Measurements from ENCODE around the gene MAP3K3. TPM values are rescaled to one million over a fixed set of nuclear protein-coding genes. Genes with fewer than 3 reads are reported as not detected.

Gene MAP3K3
- total and polyA plus RNA-seq, 10 donors, result 12.2 to 125 (median 87.9) TPM

GRCh38 chr17:63697341-63698286 is 75.4 kb downstream of the MAP3K3 start:
- peak overlapping the region; percentile 80 to 99 (median 90) for H3K4me3 ChIP-seq
- H3K9me3 ChIP-seq, result no peaks in the 10 kb centered on the region
- peaks cover 47 to 93% (median 68%) of the 10 kb centered on the region in 6 donors for H3K4me1 ChIP-seq

DNA sequence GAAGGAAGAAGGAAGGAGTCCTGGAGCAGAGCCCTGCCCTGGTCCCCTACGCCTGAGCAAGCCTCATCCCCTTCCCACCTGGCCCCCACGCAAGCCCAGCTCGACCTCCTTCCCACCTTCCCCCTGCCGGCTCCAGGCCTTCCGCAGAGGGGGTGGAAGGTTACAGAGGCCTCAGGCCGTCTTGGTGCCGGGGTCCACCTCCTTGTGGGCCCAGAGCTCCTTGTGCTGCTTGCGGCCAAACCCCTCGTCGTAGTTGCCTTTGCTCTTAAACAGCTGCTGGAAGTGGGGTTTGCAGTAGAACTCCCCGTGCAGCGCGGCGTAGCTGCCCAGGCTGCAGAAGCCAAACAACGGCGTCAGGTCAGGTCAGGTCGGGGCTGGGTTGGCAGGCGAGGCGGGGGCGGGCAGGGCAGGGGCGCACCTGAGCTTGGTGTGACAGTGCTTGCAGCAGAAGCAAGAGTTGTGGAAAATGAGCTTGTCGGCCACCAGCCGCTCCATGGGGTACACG is 76.2 kb downstream of the MAP3K3 start:
- WGBS, 5 donors, result 11 to 42% (median 22%) methylated on average over 14 to 24 of the region's 24 CpGs
- peaks cover 3 to 63% (median 24%) of the 10 kb centered on the region in 6 donors for H3K36me3 ChIP-seq
- no peaks in the 10 kb centered on the region for H3K9me3 ChIP-seq
- peak; percentile 86 for DNase-seq
- H3K27me3 ChIP-seq (replicated peaks in 1 of 7), result no peaks in the 10 kb centered on the region
- peak overlapping the region; percentile 93 to 100 (median 98) for H3K27ac ChIP-seq
- H3K4me3 ChIP-seq, result peak overlapping the region; percentile 80 to 99 (median 90)
- TF ChIP-seq POLR2A (IDR thresholded peaks at IDR 0.05) (no peak), CTCF (IDR thresholded peaks at IDR 0.05 in 8 of 11, conservative IDR thresholded peaks at IDR 0.05 in 3 of 11) (no peak), POLR2AphosphoS5 (IDR thresholded peaks at IDR 0.05) (no peak)
- intact Hi-C loops (cut with DNase I; ENCODE audit: low total_unique reads), result loop anchor here (10.0 kb wide), 3 partner anchors 46 to 126 kb away; partner anchors contain the start of genes FTSJ3, MAP3K3, PSMC5 and STRADA
- H3K4me1 ChIP-seq, result peaks cover 51 to 93% (median 77%) of the 10 kb centered on the region in 6 donors

More at GRCh38 chr17:63697341-63698286, 75.4 kb downstream of the MAP3K3 start:
- peaks cover 3 to 63% (median 24%) of the 10 kb centered on the region in 6 donors for H3K36me3 ChIP-seq
- no peaks in the 10 kb centered on the region for H3K27me3 ChIP-seq (replicated peaks in 1 of 7)
- intact Hi-C loops (cut with DNase I; ENCODE audit: low total_unique reads), result loop anchor here (10.0 kb wide), 3 partner anchors 47 to 127 kb away; partner anchors contain the start of genes FTSJ3, MAP3K3, PSMC5 and STRADA
- TF ChIP-seq CTCF (IDR thresholded peaks at IDR 0.05 in 8 of 11, conservative IDR thresholded peaks at IDR 0.05 in 3 of 11) (peak; percentile 72 to 95 (median 87)), POLR2A (IDR thresholded peaks at IDR 0.05) (peak in 2 of 3 donors; percentile 22 to 28), POLR2AphosphoS5 (IDR thresholded peaks at IDR 0.05) (peak; percentile 87 to 93 (median 91))
- peak; percentile 96 for DNase-seq
- peak overlapping the region; percentile 93 to 100 (median 98) for H3K27ac ChIP-seq
- 16 to 44% (median 38%) methylated on average over 17 to 22 of the region's 22 CpGs for WGBS, 5 donors

DNA sequence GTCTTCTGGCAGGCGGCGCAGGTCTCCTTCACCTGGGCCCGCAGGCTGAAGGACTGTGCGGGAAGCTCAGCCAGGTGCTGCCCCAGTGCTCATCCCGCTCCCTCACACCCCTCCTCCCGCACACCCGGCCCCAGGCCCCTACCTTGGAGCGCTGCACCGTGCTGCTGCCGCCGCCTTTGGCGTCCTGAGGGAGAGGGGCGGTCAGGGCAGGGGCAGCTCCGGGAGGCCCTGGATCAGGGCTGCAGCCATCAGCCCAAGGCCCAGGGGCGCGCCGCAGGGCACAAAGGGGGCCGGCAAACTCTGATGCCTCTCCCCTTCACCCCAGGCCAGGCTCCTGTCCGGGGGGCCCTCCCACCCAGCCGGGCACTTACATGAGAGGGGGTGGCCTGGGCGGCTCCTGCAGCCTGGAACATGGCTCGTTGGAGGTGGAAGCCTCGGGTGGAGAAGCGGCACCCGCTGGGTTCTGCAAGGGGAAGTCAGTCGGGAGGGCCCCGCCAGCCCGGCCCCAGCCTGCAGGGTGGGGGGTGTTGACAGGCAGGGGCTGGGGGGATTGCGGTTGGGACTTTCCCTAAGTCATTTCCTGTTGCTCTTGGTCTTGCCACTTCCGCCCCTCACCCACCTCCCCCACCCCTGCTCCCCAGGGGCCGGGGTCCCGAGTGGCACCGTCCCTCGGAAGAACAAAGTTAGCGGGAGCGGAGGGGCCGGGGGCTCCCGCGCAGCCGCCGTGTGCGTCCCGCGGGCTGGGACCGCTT is 76.8 kb downstream of the MAP3K3 start:
- Histone ChIP-seq H3K27ac (peak overlapping the region; percentile 93 to 100 (median 98)), H3K4me1 (peaks cover 51 to 94% (median 80%) of the 10 kb centered on the region in 6 donors), H3K36me3 (peaks cover 0 to 63% (median 24%) of the 10 kb centered on the region in 6 donors), H3K27me3 (replicated peaks in 1 of 7) (no peaks in the 10 kb centered on the region), H3K4me3 (peak overlapping the region; percentile 80 to 99 (median 90)), H3K9me3 (no peaks in the 10 kb centered on the region)
- DNase-seq, result peak; percentile 98
- TF ChIP-seq POLR2A (IDR thresholded peaks at IDR 0.05), result peak in 1 of 3 donors; percentile 11
- TF ChIP-seq CTCF (IDR thresholded peaks at IDR 0.05 in 8 of 11, conservative IDR thresholded peaks at IDR 0.05 in 3 of 11), result peak in 1 of 11 experiments; percentile 15
- TF ChIP-seq POLR2AphosphoS5 (IDR thresholded peaks at IDR 0.05), result peak; percentile 83 to 93 (median 86)
- WGBS, 5 donors, result 4 to 9% (median 5%) methylated on average over 28 to 45 of the region's 45 CpGs
- intact Hi-C loops (cut with DNase I; ENCODE audit: low total_unique reads), result loop anchor here (10.0 kb wide), 3 partner anchors 46 to 126 kb away; partner anchors contain the start of genes FTSJ3, MAP3K3, PSMC5 and STRADA
